Measurements from ENCODE around the gene HMGXB4.

The HMGXB4 gene

GRCh38 chr22:35311551-35311999 is 54.3 kb downstream of the HMGXB4 start:
- DNase-seq: no peak

DNA sequence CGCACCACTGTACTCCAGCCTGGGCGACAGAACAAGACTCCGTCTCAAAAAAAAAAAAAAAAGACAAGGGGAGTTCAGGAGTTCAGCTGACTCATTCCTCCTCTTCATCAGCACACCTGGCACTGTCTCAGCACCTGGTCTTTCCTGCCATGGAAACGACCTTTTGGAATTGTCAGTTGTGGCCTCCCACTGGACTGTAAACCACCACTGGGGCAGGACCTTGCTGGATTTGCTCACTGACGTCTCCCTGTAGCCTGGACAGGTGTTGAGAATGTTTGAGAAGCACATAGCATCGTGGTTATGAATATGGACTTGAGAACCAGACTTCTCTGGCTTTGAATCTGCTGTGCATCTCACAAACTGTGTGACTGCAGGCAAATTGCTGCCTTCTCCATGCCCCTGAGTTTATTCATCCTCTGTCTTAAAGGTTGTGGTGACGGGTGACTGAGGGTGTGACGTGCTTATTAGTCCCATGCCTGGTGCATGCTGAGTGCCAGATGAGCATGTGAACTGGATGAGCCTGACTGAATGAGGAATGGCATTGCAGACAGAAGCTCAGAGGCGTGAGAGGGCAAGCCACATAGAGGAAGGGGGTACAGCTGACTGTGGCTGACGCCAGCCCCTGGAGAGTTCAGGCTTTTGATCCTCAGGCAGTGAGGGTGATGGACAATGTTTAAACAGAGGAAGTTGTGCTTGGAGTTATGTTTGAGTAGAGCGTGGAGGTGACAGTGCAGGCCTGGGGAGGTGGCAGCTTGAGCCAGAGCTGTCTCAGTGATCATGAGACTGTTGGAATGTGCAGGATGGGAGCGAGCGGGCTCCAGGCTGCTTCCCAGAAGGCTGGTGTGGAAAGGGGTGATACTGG is 55.1 kb downstream of the HMGXB4 start:
- DNase-seq: peak; percentile 78

GRCh38 chr22:35313311-35314121 is 56.2 kb downstream of the HMGXB4 start:
- DNase-seq: peak; percentile 96

GRCh38 chr22:35314161-35314942 is 57.1 kb downstream of the HMGXB4 start:
- no peak for DNase-seq

- no peak for DNase-seq
Observed at GRCh38 chr22:35315141-35315854, 58.0 kb downstream of the HMGXB4 start.

DNA sequence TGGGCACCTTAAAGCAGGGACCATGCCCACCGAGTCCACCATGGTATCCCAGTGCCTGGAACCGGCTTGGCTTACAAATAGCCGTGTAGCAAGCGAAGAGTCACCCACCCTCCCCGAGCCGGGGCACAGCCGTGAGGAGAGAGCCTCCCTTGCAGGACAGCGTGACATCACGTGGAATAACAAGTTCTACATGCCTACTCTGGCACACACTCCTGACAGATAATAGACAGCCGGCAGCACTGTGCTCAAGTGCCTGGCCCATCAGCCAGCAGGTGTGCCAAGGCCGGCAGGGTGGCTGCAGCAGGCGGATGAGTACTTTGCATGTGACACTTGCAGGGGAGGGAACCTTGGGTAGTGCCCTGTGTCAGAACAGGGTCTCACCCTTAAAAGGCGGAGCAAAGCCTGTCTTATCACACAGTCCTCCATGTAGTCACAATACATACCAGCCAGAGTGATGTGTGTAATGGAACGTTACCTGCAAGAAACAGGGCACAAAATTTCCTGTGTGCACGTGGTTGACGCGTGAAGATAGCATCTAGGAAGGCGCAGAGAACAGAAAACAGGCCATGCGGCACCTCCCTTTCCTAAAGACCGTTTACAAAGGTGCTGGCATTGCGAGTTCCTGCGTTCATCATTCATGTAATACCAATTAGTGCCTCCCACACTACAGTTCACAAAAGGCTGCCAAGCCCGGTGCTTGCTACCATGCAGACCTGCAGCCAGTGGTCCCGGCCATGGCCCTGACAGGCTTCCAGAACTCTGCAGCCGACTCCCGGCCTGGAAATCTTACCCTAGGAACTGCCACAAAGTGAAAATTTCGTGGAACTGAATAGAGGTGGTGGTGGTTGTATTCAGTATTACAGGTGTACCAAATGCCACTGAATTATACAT is 58.8 kb downstream of the HMGXB4 start:
- no peak for DNase-seq

- no peak for DNase-seq
Observed at GRCh38 chr22:35316751-35317150, 59.5 kb downstream of the HMGXB4 start.

GRCh38 chr22:35317680-35318290 is 60.5 kb downstream of the HMGXB4 start:
- DNase-seq: no peak

DNA sequence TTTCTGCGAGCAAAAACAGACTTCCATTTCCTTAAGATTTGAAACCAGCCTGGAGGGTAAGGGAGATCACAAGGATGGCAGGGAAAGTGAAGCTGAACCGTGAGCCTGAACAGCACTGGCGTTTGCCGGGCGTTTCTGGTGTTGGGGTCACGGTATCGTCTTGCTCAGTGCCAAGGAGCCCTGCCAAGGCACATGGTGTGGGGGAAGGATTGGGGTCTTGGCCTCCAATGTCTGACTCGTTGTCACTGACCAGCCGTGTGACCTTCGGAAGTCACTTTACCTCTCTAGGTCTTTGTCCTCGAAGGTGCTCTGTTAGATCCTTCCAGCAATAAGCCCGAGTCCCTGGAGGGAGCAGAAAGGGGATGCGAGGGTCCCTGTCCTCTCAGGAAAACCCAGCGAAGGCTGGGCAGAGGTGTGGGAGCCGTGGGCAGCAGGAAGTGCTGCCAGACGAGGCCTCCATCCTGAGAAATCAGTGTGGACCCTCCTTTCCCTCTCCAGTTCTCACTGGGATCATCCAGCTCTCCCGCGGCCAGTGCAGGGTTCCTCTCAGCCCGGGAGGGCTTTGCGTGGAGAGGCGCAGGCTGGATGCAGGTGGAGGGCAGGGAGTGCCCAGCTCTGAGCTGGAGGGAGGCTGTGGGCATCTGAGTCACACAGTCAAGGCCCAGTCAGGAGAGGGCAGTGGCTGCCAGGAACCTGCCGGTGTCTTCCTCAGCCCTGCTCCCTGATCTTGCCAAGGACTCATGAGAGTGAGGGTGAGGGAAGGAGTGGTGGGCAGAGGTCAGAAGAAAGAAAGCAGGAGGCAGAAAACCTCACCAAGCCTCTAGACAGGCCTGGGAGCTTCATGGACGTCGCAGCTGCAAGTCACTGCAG is 61.3 kb downstream of the HMGXB4 start:
- no peak for DNase-seq

DNA sequence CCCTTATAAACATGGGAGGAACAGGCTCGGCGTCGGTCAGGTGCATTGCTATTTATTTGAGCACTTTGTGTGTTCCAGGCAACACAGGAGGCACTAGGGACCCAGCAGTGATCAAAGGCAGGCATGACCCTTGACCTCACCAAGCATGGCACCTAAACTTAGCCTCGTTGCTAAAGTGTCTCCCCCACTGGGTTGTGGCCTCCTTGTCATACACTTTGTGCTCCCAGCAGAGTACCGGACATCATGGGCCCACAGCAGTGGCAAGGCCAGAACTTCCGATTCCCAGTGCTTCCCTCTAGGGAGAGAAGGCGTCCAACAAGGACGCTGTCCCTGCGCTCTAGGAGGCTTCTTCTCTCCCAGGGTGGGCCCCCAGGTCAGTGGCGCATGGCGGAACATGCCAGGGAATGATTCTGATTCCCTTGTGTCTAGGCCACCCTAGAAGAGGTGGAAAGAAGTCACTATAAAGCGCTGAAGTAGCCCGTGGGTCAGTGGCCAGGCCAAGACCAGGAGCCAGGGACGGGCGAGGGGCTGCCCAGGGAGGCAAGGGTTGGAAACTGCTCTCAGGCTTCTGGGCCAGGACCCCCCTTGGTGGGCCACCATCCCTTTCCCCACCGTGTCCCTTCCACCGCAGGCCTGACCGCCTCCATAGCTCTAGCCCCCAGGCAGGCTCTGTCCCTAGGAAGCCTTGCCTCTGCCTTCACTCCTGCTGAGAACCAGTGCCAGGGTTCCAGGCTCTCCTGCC is 62.1 kb downstream of the HMGXB4 start:
- DNase-seq: no peak

- DNase-seq: no peak
Observed at GRCh38 chr22:35322126-35322525, 64.8 kb downstream of the HMGXB4 start.

DNA sequence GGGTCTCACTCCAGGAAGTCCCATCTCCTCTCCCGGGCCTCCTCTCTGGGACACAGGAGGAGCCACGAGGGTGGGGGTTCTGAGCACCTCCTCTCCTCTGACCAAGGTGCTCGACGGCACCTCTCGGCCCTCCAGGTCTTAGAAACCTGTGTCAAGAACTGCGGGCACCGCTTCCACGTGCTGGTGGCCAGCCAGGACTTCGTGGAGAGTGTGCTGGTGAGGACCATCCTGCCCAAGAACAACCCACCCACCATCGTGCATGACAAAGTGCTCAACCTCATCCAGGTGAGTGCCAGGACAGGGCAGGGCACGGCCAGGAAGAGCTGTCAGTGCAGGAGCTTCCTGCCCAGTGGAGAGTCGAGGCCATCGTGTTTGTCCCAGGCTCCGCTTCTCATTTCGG is 65.6 kb downstream of the HMGXB4 start:
- no peak for DNase-seq

- DNase-seq: no peak
Observed at GRCh38 chr22:35323305-35323704, 66.0 kb downstream of the HMGXB4 start.

DNA sequence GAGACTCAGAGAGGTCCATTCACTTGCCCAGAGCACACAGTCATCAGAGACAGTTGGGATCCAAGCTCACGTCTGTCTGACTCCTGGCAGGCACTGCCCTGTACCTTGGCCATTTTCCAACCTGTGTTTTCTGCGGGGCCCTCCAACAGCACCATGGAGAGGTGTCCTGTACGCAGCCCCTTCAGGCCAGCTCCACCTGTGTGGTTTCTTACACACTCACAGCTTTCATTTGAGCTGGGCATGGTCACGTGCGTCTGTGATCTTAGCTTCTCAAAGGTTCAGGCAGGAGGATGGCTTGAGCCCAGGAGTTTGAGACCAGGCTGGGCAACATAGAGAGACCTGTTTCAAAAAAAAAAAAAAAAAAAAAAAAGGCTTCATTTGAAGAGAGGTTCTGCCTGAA is 66.8 kb downstream of the HMGXB4 start:
- DNase-seq: no peak

GRCh38 chr22:35324762-35325161 is 67.5 kb downstream of the HMGXB4 start:
- no peak for DNase-seq

DNA sequence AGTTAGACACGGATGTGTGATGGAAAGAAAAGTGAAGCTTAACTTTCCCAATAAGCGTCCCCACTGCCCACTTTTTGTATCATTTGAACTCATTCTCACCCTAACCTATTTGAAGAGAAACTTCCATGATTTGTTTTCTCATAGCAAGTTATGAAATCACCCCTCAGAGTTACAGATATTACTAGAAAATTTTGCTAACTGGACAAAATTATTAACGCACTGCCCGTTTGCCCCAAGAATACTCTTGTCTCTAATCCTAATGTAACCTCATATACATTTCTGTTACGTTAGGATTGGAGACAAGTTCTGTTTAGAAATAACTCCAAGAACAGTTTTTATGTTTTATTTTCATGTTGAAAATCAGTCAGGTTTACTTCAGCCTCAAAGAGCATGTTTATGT is 67.9 kb downstream of the HMGXB4 start:
- DNase-seq: no peak

GRCh38 chr22:35326854-35327562 is 69.7 kb downstream of the HMGXB4 start:
- DNase-seq: no peak

DNA sequence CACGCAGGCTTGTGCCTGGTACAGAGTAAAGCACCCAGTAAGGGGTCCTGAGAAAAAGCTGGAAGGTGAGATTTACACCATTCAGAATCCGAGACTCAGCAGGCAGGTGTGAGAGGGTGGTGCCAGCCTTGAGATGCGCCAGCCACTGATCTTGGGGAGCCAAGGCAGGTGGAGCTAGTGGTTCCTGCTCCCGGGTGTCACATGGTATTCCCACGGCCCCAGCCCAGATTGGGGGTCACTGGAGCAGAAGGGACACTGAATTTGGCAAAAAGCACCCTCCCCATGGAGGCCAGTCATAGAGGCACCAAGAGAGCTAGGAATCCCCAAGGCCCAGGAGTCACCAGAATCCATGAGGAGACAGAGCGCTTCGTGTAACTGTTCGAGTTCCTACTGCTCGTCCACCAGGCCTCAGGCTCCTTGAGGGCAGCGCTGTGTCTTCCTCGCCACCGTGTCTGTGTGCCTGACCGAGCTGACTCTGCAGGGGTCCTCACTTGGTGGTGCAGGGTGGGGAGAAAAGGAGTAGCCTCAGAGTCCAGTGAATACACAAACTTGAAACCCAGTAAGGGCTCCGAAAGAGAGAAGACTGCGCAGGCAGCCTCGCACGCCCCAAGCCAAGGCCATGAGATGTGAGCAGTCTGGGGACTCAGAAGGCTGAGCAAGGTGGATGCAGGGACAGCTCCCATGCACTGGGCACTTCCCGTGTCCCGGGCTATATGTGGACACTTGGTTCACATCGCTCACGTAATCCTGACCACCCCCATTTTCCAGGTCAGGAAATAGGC is 70.6 kb downstream of the HMGXB4 start:
- no peak for DNase-seq
